Effector memory CD8-positive, alpha-beta T cell (primary cell): ENCODE results near the gene SLC16A6.
"Not testable (repeated sequence)": the region's sequence is repeated elsewhere in the genome, so short reads cannot be mapped to it uniquely, and the experiment has no call there.

Experiments
- ATAC-seq: fragments of 150-1000 bp; cut with Tn5 transposase; replicated peaks from 2 replicates; pipeline ENCODE4 v1.10.0; 2021; ENCODE audit warnings: mild to moderate bottlenecking, moderate library complexity
- DNase-seq, 3 experiments: peaks; one replicate each; pipeline ENCODE4 v3.0.0; 2021
- H3K27ac Mint-ChIP-seq, 2 donors: one replicate each; pipeline ENCODE4 v1.8.0; 2022; ENCODE audit warnings: mild to moderate bottlenecking in 2 of 2, mixed read lengths in 2 of 2, moderate library complexity in 2 of 2
- H3K27me3 Mint-ChIP-seq, 2 donors: one replicate each; pipeline ENCODE4 v1.8.0; 2022; ENCODE audit warnings: mixed read lengths in 2 of 2
- H3K36me3 Mint-ChIP-seq: one replicate; pipeline ENCODE4 v1.8.0; 2022; ENCODE audit warnings: mild to moderate bottlenecking, moderate library complexity, mixed read lengths; ENCODE audit not compliant: insufficient read depth
- H3K4me1 Mint-ChIP-seq, 2 donors: one replicate each; pipeline ENCODE4 v1.8.0; 2022; ENCODE audit warnings: low read depth in 2 of 2, mixed read lengths in 2 of 2
- H3K4me3 Mint-ChIP-seq, 2 donors: one replicate each; pipeline ENCODE4 v1.8.0; 2022; ENCODE audit warnings: mild to moderate bottlenecking in 2 of 2, mixed read lengths in 2 of 2, moderate library complexity in 2 of 2
- H3K9me3 Mint-ChIP-seq, 2 donors: one replicate each; pipeline ENCODE4 v1.8.0; 2022; ENCODE audit warnings: mixed read lengths in 2 of 2

The SLC16A6 gene

DNA sequence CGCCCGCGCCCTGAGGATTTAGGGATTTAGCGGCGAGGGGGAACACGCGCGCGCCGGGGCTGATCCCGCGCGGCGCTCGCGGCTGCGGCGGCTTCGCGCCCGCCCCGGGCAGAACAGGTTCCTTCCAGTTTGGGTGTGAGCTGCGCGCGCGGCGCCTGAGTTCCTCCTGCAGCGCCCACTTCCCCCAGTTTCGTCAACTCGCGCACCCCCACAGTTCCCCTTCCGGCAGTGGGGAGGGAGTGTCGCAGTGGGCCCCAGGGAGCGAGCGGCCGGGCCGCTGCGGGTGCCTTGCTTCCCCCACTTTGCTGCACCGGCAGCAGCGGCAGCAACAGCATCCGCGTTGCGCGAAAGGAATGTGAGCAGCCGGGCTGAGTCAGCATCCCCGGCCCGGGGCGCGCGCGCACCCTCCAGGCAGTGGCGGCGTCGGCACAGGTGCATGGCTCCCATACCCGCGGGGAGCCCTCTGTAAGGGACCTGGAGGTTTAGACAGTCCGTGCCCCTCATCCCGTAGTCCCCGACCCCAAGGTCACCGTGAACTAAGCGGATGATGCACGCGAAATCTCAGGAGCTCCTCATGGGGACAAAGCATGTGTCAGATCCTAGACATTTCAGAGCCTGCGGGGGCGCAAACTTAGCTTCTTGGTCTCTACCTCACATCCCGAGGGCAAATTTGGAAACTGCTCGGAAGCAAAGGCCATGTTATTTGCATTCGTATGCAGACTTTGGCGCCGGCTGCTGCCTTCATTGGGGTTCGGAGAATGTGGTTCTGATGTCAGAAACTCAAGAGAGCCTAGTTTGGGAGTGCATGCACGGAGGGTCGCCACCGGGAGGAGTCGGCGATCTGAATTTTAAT, 1.1 kb upstream of the SLC16A6 start:
- Mint-ChIP-seq H3K27me3 (no peaks in the 10 kb centered on the region), H3K36me3 (peaks cover 42% of the 10 kb centered on the region), H3K4me1 (peaks cover 50 to 62% of the 10 kb centered on the region in 2 donors), H3K27ac (peak overlapping the region; percentile 100), H3K4me3 (peak overlapping the region; percentile 98 to 100), H3K9me3 (no peaks in the 10 kb centered on the region)
- ATAC-seq, result peak; percentile 72
- peak; percentile 94 to 95 (median 95) for DNase-seq

DNA sequence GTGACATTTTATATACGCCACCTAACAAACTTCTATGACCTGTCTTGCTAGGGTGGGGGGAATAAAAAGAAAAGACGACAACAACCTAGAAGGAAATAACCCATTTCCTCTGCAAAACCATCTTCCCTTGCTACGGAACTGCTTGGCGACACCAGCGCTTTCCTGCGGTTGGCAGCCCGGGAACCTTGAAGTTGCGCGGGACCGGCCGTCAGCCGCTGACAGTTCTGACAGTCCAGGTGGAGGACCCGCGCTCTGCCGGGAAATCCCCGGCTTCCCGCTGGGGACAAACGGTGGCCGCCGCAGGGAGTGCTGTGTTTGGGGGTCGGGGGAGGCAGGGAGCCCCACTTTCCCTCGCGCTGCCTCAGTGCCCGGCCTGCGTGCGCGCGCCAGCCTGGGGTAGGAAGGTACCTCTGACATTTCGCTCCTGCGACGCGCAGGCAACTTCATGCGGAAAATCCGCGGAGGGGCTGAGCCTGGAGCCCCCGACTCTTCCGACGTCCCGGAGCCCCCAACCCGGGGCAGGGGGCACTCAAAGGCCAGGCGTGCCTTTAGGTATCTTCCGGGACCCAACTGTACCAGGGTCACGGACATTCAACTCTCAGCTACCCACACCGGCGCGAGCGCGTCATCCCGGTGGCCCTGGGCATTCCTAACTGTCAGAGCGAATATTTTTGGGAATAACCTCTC, 516 bp downstream of the SLC16A6 start:
- peaks cover 33% of the 10 kb centered on the region for H3K36me3 Mint-ChIP-seq
- H3K4me1 Mint-ChIP-seq, result peaks cover 43 to 55% of the 10 kb centered on the region in 2 donors
- DNase-seq, result peak; percentile 66 to 68 (median 67)
- H3K9me3 Mint-ChIP-seq, result no peaks in the 10 kb centered on the region
- no peaks in the 10 kb centered on the region for H3K27me3 Mint-ChIP-seq
- peak; percentile 23 for ATAC-seq
- H3K27ac Mint-ChIP-seq, result peak overlapping the region; percentile 100
- peak overlapping the region; percentile 98 to 100 for H3K4me3 Mint-ChIP-seq

DNA sequence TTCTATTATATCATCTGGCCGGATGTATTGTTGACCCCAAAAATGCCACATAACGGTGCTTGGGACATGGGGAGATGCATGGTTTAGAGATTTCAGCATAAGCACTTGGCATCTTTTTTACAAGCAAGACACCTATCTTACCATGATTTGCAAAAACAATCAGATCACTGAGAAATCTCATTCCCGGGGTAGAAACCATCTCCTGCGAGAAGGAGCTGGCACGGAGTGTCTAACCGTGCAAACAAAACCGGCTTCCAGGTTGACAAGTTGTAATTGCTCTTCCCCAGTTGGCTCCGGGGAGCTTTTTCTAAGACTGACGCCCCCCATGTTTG, 1.0 kb downstream of the SLC16A6 start:
- peak overlapping the region; percentile 100 for H3K27ac Mint-ChIP-seq
- ATAC-seq (no peak), DNase-seq (no peak)
- peak overlapping the region; percentile 98 to 100 for H3K4me3 Mint-ChIP-seq
- H3K36me3 Mint-ChIP-seq, result peaks cover 33% of the 10 kb centered on the region
- H3K4me1 Mint-ChIP-seq, result peaks cover 44 to 56% of the 10 kb centered on the region in 2 donors
- H3K27me3 Mint-ChIP-seq, result no peaks in the 10 kb centered on the region
- no peaks in the 10 kb centered on the region for H3K9me3 Mint-ChIP-seq

DNA sequence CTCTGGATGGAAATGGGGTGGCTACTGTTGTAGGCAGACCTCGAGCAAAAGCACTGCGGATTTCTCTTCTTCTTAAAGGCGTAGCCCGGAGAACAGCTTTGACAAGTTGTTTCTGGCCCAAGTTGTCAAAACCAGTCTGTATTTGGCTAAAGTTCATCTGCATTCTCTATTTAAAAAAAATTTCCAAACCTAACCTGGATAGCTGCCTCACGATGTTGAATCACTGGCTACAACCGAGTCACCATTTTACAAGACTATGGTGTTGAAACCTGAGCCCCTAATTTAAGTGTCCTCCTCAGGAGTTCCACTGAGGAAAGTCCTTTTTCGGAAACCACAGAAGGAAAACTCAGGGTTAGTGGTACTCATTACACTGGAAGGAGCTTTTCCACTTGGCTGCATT, 1.5 kb downstream of the SLC16A6 start:
- no peaks in the 10 kb centered on the region for H3K9me3 Mint-ChIP-seq
- no peak for ATAC-seq
- H3K4me3 Mint-ChIP-seq, result peak overlapping the region; percentile 98 to 100
- H3K36me3 Mint-ChIP-seq, result peaks cover 33% of the 10 kb centered on the region
- peaks cover 41 to 56% of the 10 kb centered on the region in 2 donors for H3K4me1 Mint-ChIP-seq
- H3K27me3 Mint-ChIP-seq, result no peaks in the 10 kb centered on the region
- peak overlapping the region; percentile 100 for H3K27ac Mint-ChIP-seq
- DNase-seq, result no peak

DNA sequence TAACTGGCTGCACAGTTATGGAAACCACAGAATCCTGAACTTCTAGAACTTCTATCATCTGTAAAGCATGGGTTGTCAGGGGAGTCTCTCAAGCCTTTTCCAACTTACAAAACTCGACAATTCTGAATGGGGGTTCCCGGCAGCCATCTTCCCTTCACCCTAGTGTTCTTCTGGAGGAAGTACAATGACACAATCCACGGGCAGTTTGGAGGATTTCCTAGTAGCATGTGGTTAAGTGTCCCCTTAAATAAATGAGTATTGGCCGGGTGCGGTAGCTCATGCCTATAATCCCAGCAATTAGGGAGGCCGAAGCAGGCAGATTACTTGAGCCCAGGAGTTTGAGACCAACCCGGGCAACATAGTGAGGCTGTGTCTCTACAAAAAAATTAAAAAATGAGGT, 2.1 kb downstream of the SLC16A6 start:
- peak; percentile 14 to 23 (median 19) for DNase-seq
- H3K27me3 Mint-ChIP-seq, result no peaks in the 10 kb centered on the region
- H3K27ac Mint-ChIP-seq, result peak overlapping the region; percentile 100
- ATAC-seq, result no peak
- H3K4me3 Mint-ChIP-seq, result peak overlapping the region; percentile 98 to 100
- H3K36me3 Mint-ChIP-seq, result peaks cover 33% of the 10 kb centered on the region
- no peaks in the 10 kb centered on the region for H3K9me3 Mint-ChIP-seq
- peaks cover 38 to 56% of the 10 kb centered on the region in 2 donors for H3K4me1 Mint-ChIP-seq

DNA sequence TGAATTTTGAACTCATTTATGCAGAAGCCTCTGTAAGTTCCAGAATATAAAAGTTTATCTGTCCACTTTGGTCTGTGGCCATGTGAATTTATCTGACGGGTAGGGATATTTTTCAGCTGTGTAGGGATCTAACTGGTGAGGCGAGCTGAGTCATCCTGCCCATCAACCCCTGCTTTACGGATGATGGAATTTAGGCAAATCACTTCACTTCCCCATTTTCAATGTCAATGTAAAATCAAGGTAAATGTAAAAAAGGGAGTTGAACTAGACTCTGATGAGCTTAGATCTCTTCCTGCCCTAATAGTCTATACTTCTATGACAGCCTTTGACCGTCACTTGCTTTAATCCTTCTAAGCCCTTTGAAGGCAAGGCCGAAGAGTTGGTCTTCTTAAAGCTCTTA, 2.6 kb downstream of the SLC16A6 start:
- peaks cover 38 to 56% of the 10 kb centered on the region in 2 donors for H3K4me1 Mint-ChIP-seq
- peak overlapping the region; percentile 100 for H3K27ac Mint-ChIP-seq
- ATAC-seq, result no peak

DNA sequence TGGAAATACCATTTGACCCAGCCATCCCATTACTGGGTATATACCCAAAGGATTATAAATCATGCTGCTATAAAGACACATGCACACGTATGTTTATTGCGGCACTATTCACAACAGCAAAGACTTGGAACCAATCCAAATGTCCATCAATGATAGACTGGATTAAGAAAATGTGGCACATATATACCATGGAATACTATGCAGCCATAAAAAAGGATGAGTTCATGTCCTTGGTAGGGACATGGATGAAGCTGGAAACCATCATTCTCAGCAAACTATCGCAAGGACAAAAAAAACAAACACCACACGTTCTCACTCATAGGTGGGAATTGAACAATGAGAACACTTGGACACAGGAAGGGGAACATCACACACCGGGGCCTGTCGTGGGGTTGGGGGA, 9.0 kb downstream of the SLC16A6 start:
- H3K36me3 Mint-ChIP-seq, result peaks cover 37% of the 10 kb centered on the region
- not testable (repeated sequence) for ATAC-seq, H3K9me3 Mint-ChIP-seq, DNase-seq, H3K27me3 Mint-ChIP-seq, H3K4me3 Mint-ChIP-seq
- peaks cover 18 to 24% of the 10 kb centered on the region in 2 donors for H3K4me1 Mint-ChIP-seq
- peak overlapping the region; percentile 27 to 62 for H3K27ac Mint-ChIP-seq

More for the DNA sequence above, 2.6 kb downstream of the SLC16A6 start:
- Mint-ChIP-seq H3K27me3 (no peaks in the 10 kb centered on the region), H3K4me3 (peak overlapping the region; percentile 98 to 100), H3K9me3 (no peaks in the 10 kb centered on the region), H3K36me3 (peaks cover 36% of the 10 kb centered on the region)
- DNase-seq, result no peak

DNA sequence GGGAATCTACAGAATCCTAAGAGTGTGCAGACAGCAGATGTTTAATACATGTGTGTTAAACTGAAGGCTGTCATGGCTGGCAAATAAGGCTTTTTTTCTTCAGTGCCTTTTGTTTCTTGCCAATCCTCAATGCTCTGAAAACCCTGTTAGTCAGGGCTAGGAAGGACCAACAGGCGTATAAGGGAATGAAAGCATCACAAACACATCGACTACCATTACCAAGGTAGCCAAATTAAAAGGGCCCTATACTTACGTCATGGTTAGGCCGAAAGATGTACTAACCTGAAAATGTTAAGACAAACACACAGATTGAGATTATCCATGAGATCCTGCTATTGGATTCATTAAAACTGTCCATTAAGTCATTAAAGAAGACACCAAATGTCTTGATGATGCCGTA, 13.1 kb downstream of the SLC16A6 start:
- DNase-seq (no peak), ATAC-seq (no peak)
- H3K9me3 Mint-ChIP-seq, result no peaks in the 10 kb centered on the region
- peaks cover 60% of the 10 kb centered on the region for H3K36me3 Mint-ChIP-seq
- peaks cover 10 to 12% of the 10 kb centered on the region in 2 donors for H3K4me1 Mint-ChIP-seq
- H3K4me3 Mint-ChIP-seq, result no peak overlapping the region
- H3K27ac Mint-ChIP-seq, result no peak overlapping the region
- H3K27me3 Mint-ChIP-seq, result no peaks in the 10 kb centered on the region

DNA sequence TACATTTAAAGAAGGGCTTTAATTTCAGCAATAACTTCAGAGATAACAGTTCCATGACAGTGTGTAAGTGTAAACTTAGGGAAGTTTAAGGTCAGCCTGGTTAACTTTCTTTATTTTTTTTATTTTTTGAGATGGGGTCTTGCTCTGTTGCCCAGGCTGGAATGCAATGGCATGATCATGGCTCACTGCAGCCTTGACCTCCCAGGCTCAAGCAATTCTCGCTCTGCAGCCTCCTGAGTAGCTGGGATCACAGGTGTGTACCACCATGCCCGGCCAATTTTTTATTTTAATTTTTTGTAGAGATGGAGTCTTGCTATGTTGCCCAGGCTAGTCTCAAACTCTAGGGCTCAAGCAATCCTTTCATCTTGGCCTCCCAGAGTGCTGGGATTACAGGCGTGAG, 14.6 kb downstream of the SLC16A6 start:
- not testable (repeated sequence) for H3K4me1 Mint-ChIP-seq, H3K4me3 Mint-ChIP-seq, H3K27me3 Mint-ChIP-seq, ATAC-seq, H3K27ac Mint-ChIP-seq, DNase-seq, H3K9me3 Mint-ChIP-seq
- H3K36me3 Mint-ChIP-seq, result peaks cover 68% of the 10 kb centered on the region

DNA sequence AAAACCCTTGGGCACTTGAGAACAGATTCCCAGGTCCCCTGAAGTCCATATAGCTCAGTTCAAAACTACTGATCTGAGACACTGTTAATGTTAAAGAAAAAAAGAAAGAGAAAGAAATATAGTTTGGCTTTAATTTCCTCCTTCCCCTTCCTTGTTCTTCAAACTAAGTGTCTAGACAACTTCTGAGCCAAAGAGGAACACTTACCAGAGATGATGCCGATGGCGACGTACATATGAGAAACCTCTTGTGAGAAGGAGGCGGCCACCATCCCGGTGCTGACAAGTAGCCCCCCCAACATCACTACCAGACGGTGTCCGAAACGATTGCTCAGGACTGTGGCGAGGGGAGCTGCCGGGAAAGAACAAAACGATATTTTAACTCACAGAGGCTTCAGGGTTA, 17.2 kb downstream of the SLC16A6 start:
- ATAC-seq, result no peak
- Mint-ChIP-seq H3K27me3 (no peaks in the 10 kb centered on the region), H3K4me3 (no peak overlapping the region), H3K4me1 (peaks cover 0 to 5% of the 10 kb centered on the region in 2 donors), H3K9me3 (no peaks in the 10 kb centered on the region), H3K36me3 (peaks cover 81% of the 10 kb centered on the region), H3K27ac (no peak overlapping the region)
- DNase-seq, result no peak

DNA sequence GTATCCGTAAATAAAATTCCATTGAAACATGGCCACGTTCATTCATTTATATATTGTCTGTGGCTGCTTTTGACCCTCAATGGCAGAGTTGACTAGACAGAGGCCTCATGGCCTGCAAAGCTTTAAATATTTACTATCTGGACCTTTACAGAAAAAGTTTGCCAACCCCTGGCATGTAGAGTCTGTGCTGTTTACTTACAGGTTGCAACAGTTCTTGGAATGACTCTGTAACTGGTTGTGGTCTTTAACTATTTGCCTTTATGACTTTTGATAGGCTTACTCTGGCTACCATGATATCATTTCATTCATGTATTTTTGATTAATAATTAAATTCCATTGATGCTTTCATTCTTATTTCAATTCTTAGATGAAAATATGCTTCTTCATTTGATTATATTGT, 25.1 kb downstream of the SLC16A6 start:
- Mint-ChIP-seq H3K27ac (peak overlapping the region; percentile 44 to 53), H3K4me1 (peaks cover 14 to 25% of the 10 kb centered on the region in 2 donors), H3K36me3 (peaks cover 34% of the 10 kb centered on the region)
- H3K9me3 Mint-ChIP-seq, ATAC-seq, H3K27me3 Mint-ChIP-seq, H3K4me3 Mint-ChIP-seq, DNase-seq: not testable (repeated sequence)

DNA sequence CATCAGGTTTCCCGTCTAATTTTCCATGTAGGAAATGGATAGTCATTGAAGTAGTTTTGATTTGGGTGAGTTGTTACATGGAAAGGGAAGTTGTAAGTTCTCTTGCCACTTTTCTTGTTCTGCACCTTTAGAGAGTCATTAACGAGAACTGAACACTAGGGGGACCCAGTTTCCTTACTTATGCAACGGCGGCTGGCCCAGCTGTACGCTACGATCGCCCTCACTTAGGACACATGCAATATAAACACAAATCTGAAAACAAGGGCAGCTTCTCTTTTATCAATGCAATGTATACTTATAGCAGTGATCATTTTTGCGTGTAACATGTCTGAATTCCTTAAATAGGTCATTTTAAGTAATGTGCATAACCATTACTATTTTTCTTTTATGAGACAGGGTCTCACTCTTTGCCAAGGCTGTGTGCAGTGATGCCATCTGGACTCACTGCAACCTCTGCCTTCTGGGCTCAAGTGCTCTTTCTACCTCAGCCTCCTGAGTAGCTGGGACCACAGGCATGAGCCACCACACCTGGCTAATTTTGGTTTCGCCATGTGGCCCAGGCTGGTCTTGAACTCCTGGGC, 27.7 kb downstream of the SLC16A6 start:
- peaks cover 22% of the 10 kb centered on the region for H3K36me3 Mint-ChIP-seq
- not testable (repeated sequence) for H3K27me3 Mint-ChIP-seq, H3K9me3 Mint-ChIP-seq, H3K4me3 Mint-ChIP-seq
- peak; percentile 14 for ATAC-seq
- H3K27ac Mint-ChIP-seq, result peak overlapping the region; percentile 3 to 82
- peak in 2 of 3 experiments; percentile 47 for DNase-seq
- peaks cover 23 to 34% of the 10 kb centered on the region in 2 donors for H3K4me1 Mint-ChIP-seq

DNA sequence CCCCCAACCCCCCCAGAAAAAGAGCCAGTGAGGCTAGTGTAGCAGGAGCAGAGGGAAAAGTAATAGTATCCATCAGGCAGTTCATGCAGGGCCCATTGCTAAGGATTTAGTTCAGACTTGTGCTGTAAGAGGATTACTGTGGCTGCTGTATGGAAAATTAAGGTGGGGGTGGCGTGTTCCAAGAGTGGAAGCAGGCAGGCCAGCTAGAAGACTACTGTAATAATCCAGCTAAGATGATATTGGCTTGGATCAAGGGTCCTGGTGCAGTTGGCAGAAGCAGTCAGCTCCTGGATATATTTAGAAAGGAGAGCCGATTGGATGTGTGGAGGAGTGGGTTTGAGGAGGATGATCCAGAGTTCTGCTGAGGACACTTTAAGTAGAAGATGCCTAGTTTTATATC, 28.5 kb downstream of the SLC16A6 start:
- H3K4me1 Mint-ChIP-seq, result peaks cover 27 to 36% of the 10 kb centered on the region in 2 donors
- not testable (repeated sequence) for DNase-seq, H3K27me3 Mint-ChIP-seq, H3K4me3 Mint-ChIP-seq, ATAC-seq, H3K9me3 Mint-ChIP-seq
- H3K36me3 Mint-ChIP-seq, result peaks cover 21% of the 10 kb centered on the region
- peak overlapping the region in 1 of 2 donors; percentile 82 for H3K27ac Mint-ChIP-seq
